Neural cell (in vitro differentiated cells): ENCODE data around the gene RPUSD1. TPM values are rescaled to one million over a fixed set of nuclear protein-coding genes. Genes with fewer than 3 reads are reported as not detected.

Experiments used
- H2AFZ ChIP-seq: fragments of 200-600, 300-800 bp; sonication (generic), shearing (Covaris generic); 2 replicates; pipeline ENCODE4 v1.6.0; 2014; ENCODE audit warnings: low read depth, mild to moderate bottlenecking, antibody characterized with exemption, low read length, moderate library complexity
- H3F3A ChIP-seq: fragments of 200-600 bp; shearing (Covaris generic); 2 replicates; pipeline ENCODE4 v1.6.1; 2016; ENCODE audit warnings: mild to moderate bottlenecking, moderate library complexity, mixed read lengths, antibody characterized with exemption, low read length; ENCODE audit not compliant: insufficient read depth, poor library complexity, severe bottlenecking
- H3K27ac ChIP-seq: fragments of 200-600, 300-800 bp; sonication (generic), shearing (Covaris generic); 2 replicates; pipeline ENCODE4 v1.5.1; 2014; ENCODE audit warnings: mild to moderate bottlenecking, low read length, moderate library complexity
- H3K27me3 ChIP-seq: fragments of 300-800, 200-600 bp; sonication (generic), shearing (Covaris generic); 2 replicates; pipeline ENCODE4 v1.6.0; 2014; ENCODE audit warnings: mild to moderate bottlenecking, low read depth, low read length, moderate library complexity; ENCODE audit not compliant: insufficient read depth
- H3K36me3 ChIP-seq: fragments of 300-800, 200-600 bp; sonication (generic), shearing (Covaris generic); 2 replicates; pipeline ENCODE4 v1.5.1; 2014; ENCODE audit warnings: mild to moderate bottlenecking, antibody characterized with exemption, low read length, moderate library complexity; ENCODE audit not compliant: insufficient read depth
- H3K4me2 ChIP-seq: fragments of 300-800, 200-600 bp; sonication (generic), shearing (Covaris generic); 2 replicates; pipeline ENCODE4 v1.6.0; 2014; ENCODE audit warnings: mild to moderate bottlenecking, low read length
- H3K4me3 ChIP-seq: fragments of 300-800, 200-600 bp; sonication (generic), shearing (Covaris generic); 2 replicates; pipeline ENCODE4 v1.5.1; 2014; ENCODE audit warnings: mild to moderate bottlenecking, low read length, moderate library complexity
- H3K79me2 ChIP-seq: fragments of 200-600 bp; shearing (Covaris generic); replicated peaks from 2 replicates; pipeline ENCODE4 v1.6.0; 2014; ENCODE audit warnings: mild to moderate bottlenecking, low read length, moderate library complexity; ENCODE audit not compliant: insufficient read depth
- H3K9ac ChIP-seq: fragments of 300-800, 200-600 bp; sonication (generic), shearing (Covaris generic); 2 replicates; pipeline ENCODE4 v1.6.1; 2016; ENCODE audit warnings: mild to moderate bottlenecking, low read length, mixed read lengths
- H3K9me2 ChIP-seq: fragments of 200-600 bp; shearing (Covaris generic); 2 replicates; pipeline ENCODE4 v1.6.1; 2016; ENCODE audit warnings: mild to moderate bottlenecking, low read length, mixed read lengths; ENCODE audit not compliant: insufficient read depth
- H3K9me3 ChIP-seq: fragments of 200-600, 300-800 bp; sonication (generic), shearing (Covaris generic); 2 replicates; pipeline ENCODE4 v1.6.1; 2016; ENCODE audit warnings: mild to moderate bottlenecking, mixed run types, low read length, moderate library complexity, mixed read lengths
- H4K20me1 ChIP-seq: fragments of 200-600 bp; shearing (Covaris generic); 2 replicates; pipeline ENCODE4 v1.6.1; 2016; ENCODE audit warnings: mild to moderate bottlenecking, mixed run types; ENCODE audit not compliant: insufficient read depth
- CTCF ChIP-seq: fragments of 450-650 bp; IDR thresholded peaks from 2 replicates; pipeline ENCODE4 v1.5.1; 2014; ENCODE audit warnings: antibody characterized with exemption, mild to moderate bottlenecking, moderate library complexity; ENCODE audit not compliant: poor library complexity, severe bottlenecking
- EP300 ChIP-seq: fragments of 450-650 bp; conservative IDR thresholded peaks from 2 replicates; pipeline ENCODE4 v1.6.1; 2014; ENCODE audit warnings: antibody characterized with exemption, mild to moderate bottlenecking, moderate library complexity; ENCODE audit not compliant: poor library complexity, severe bottlenecking
- EZH2 ChIP-seq: fragments of 200-600, 300-800 bp; shearing (Covaris generic), sonication (generic); IDR thresholded peaks from 2 replicates; pipeline ENCODE4 v1.6.1; 2014; ENCODE audit warnings: antibody characterized with exemption, low read length, borderline replicate concordance, mild to moderate bottlenecking; ENCODE audit not compliant: insufficient read depth, poor library complexity, severe bottlenecking
- MXI1 ChIP-seq: fragments of 450-650 bp; conservative IDR thresholded peaks from 2 replicates; pipeline ENCODE4 v1.6.1; 2014; ENCODE audit warnings: antibody characterized with exemption, mild to moderate bottlenecking; ENCODE audit not compliant: poor library complexity, severe bottlenecking
- POLR2AphosphoS5 ChIP-seq: IDR thresholded peaks from 2 replicates; pipeline ENCODE4 v1.6.1; 2012
- RAD21 ChIP-seq: fragments of 450-650 bp; conservative IDR thresholded peaks from 2 replicates; pipeline ENCODE4 v1.6.1; 2014; ENCODE audit warnings: antibody characterized with exemption, mild to moderate bottlenecking, moderate library complexity
- SMC3 ChIP-seq: fragments of 450-650 bp; conservative IDR thresholded peaks from 2 replicates; pipeline ENCODE4 v1.6.1; 2014; ENCODE audit warnings: antibody characterized with exemption, mild to moderate bottlenecking, moderate library complexity; ENCODE audit not compliant: poor library complexity
- TAF1 ChIP-seq: IDR thresholded peaks from 2 replicates; pipeline ENCODE4 v1.6.1; 2012; ENCODE audit warnings: low read depth
- polyA plus RNA-seq: library from polyadenylated mRNA; depleted of rRNA; stranded (reverse); fragments of >200 nt; gene quantifications from 2 replicates; pipeline ENCODE4 v1.2.3, GENCODE V29; 2014
- TF ChIP-seq, protein P1 (sequence below): IDR thresholded peaks from 2 replicates; pipeline ENCODE4 v1.6.1; 2012; ENCODE audit warnings: borderline replicate concordance

Gene RPUSD1
- polyA plus RNA-seq, 1 donor from 2014 or later = 42.4 TPM

DNA sequence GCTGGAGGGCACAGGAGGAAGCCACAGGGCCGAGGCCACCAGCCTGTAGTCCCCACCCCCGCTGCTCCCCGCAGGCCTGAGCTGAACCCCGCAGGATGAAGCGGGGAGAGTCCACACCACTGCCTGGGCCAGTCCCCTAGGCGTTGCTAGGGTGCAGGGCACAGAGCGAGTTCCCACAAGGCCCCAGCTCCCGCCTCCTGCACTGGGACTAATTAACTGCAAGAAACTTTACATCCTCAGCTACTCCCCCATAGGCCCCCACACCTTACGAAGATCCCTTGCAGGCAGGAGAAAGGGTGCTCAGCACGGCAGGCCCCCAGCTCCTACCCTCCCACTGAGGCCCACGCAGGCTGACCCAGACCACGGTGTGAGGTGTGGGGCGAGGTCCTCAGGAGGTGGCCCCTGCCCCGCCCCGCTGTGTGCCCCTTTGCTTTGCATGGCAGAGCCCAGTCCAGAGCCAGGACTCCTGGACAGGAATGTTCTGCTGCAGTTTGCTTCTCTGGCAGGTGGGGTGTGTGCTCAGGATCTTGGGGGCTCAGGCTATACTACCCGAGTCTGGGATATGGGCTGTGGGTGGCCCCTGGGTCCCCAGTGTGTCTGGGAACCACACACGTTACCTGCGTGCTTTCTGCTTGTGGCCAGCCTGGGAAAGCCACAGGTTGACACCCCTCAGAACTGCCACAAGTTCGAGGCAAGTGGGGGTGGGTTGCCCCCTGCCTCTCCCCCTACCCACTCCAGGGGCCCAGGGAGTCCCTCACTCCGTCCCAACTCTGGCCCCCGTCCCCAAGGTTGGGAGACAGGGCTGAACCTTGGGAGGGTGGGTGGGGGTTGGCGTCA lies 11.1 kb upstream of the RPUSD1 start:
- no peaks in the 10 kb centered on the region for H4K20me1 ChIP-seq

DNA sequence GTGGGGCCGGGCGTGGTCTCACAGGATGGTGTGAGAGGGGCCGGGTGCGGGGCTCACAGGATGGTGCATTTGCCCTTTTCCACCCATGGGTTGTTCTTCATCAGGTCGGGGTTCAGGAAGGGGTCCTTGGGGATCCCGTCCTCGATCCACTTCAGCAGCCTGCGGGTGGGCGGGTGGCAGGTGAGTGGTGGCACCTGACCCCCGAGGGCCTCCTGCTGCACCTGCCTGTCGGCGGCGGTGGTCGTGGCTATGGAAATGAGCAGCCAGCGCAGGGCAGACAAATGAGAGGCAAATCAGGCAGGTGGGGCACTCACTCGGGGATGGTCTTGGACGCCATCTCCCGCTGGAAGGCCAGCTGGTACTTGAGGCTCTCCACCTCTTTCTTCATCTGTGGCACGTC lies 10.5 kb upstream of the RPUSD1 start:
- no peaks in the 10 kb centered on the region for H3F3A ChIP-seq
- no peak overlapping the region for H3K9ac ChIP-seq
- H3K9me3 ChIP-seq = no peaks in the 10 kb centered on the region
- no peak for TF ChIP-seq SMC3
- TF ChIP-seq, protein P1, sequence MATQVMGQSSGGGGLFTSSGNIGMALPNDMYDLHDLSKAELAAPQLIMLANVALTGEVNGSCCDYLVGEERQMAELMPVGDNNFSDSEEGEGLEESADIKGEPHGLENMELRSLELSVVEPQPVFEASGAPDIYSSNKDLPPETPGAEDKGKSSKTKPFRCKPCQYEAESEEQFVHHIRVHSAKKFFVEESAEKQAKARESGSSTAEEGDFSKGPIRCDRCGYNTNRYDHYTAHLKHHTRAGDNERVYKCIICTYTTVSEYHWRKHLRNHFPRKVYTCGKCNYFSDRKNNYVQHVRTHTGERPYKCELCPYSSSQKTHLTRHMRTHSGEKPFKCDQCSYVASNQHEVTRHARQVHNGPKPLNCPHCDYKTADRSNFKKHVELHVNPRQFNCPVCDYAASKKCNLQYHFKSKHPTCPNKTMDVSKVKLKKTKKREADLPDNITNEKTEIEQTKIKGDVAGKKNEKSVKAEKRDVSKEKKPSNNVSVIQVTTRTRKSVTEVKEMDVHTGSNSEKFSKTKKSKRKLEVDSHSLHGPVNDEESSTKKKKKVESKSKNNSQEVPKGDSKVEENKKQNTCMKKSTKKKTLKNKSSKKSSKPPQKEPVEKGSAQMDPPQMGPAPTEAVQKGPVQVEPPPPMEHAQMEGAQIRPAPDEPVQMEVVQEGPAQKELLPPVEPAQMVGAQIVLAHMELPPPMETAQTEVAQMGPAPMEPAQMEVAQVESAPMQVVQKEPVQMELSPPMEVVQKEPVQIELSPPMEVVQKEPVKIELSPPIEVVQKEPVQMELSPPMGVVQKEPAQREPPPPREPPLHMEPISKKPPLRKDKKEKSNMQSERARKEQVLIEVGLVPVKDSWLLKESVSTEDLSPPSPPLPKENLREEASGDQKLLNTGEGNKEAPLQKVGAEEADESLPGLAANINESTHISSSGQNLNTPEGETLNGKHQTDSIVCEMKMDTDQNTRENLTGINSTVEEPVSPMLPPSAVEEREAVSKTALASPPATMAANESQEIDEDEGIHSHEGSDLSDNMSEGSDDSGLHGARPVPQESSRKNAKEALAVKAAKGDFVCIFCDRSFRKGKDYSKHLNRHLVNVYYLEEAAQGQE = no peak
- TF ChIP-seq RAD21 = no peak
- TF ChIP-seq TAF1 = no peak
- TF ChIP-seq POLR2AphosphoS5 = no peak
- TF ChIP-seq EP300 = no peak
- no peak for TF ChIP-seq MXI1
- no peak for TF ChIP-seq EZH2
- no peak for TF ChIP-seq CTCF
- H3K4me3 ChIP-seq = no peak overlapping the region
- H3K27ac ChIP-seq = no peak overlapping the region
- H3K27me3 ChIP-seq = peaks cover 15% of the 10 kb centered on the region
- no peaks in the 10 kb centered on the region for H3K79me2 ChIP-seq
- H3K9me2 ChIP-seq = no peaks in the 10 kb centered on the region
- no peaks in the 10 kb centered on the region for H4K20me1 ChIP-seq
- H2AFZ ChIP-seq = no peak overlapping the region
- no peaks in the 10 kb centered on the region for H3K36me3 ChIP-seq
- H3K4me2 ChIP-seq = no peak overlapping the region

More for the DNA sequence above, 11.1 kb upstream of the RPUSD1 start:
- Histone ChIP-seq H2AFZ (no peak overlapping the region), H3K79me2 (no peaks in the 10 kb centered on the region), H3K4me3 (no peak overlapping the region), H3K9me3 (no peaks in the 10 kb centered on the region), H3K27ac (no peak overlapping the region), H3K4me2 (no peak overlapping the region), H3K9ac (no peak overlapping the region), H3K27me3 (peaks cover 15% of the 10 kb centered on the region), H3F3A (no peaks in the 10 kb centered on the region), H3K36me3 (no peaks in the 10 kb centered on the region), H3K9me2 (no peaks in the 10 kb centered on the region)
- no peak for TF ChIP-seq EZH2
- no peak for TF ChIP-seq EP300
- no peak for TF ChIP-seq CTCF
